H9 (cell line): Measurements from ENCODE around the gene PLEKHG2. TPM values are rescaled to one million over a fixed set of nuclear protein-coding genes. Genes with fewer than 3 reads are reported as not detected.

ENCODE experiments used
- DNase-seq: peaks from one replicate; pipeline ENCODE4 v3.0.0-alpha.2; 2017
- H2AFZ ChIP-seq: one replicate; pipeline ENCODE4 v1.6.1; 2013; ENCODE audit warnings: mild to moderate bottlenecking, low read length, control low read depth, moderate library complexity
- H2AK5ac ChIP-seq: 2 replicates; pipeline ENCODE4 v1.6.1; 2013; ENCODE audit warnings: low read length, control low read depth, mixed read lengths; ENCODE audit not compliant: insufficient read length
- H2BK120ac ChIP-seq: one replicate; pipeline ENCODE4 v1.6.1; 2013; ENCODE audit warnings: low read depth, mild to moderate bottlenecking, low read length, control low read depth, inconsistent platforms; ENCODE audit not compliant: poor library complexity, severe bottlenecking
- H2BK12ac ChIP-seq: 2 replicates; pipeline ENCODE4 v1.6.1; 2013; ENCODE audit warnings: low read length, control low read depth, mixed read lengths, low read depth; ENCODE audit not compliant: insufficient read length
- H2BK15ac ChIP-seq: 2 replicates; pipeline ENCODE4 v1.6.1; 2013; ENCODE audit warnings: low read depth, low read length, control low read depth
- H2BK20ac ChIP-seq: one replicate; pipeline ENCODE4 v1.6.1; 2013; ENCODE audit warnings: low read depth, mild to moderate bottlenecking, low read length, control low read depth, inconsistent platforms; ENCODE audit not compliant: poor library complexity, severe bottlenecking
- H2BK5ac ChIP-seq: 2 replicates; pipeline ENCODE4 v1.6.1; 2013; ENCODE audit warnings: low read length, control low read depth, mixed read lengths; ENCODE audit not compliant: insufficient read length
- H3K14ac ChIP-seq: 2 replicates; pipeline ENCODE4 v1.6.1; 2013; ENCODE audit warnings: low read length, control low read depth; ENCODE audit not compliant: insufficient read depth
- H3K18ac ChIP-seq: 2 replicates; pipeline ENCODE4 v1.6.1; 2013; ENCODE audit warnings: low read depth, mild to moderate bottlenecking, mixed read lengths, low read length, control low read depth; ENCODE audit not compliant: insufficient read length
- H3K23ac ChIP-seq: 2 replicates; pipeline ENCODE4 v1.6.1; 2013; ENCODE audit warnings: low read length, control low read depth, mixed read lengths, low read depth; ENCODE audit not compliant: insufficient read length
- H3K23me2 ChIP-seq: 2 replicates; pipeline ENCODE4 v1.6.1; 2013; ENCODE audit warnings: low read depth, mild to moderate bottlenecking, mixed read lengths, low read length, control low read depth; ENCODE audit not compliant: insufficient read length, poor library complexity, severe bottlenecking
- H3K27ac ChIP-seq: 2 replicates; pipeline ENCODE4 v1.5.1; 2013; ENCODE audit warnings: low read length, control low read depth, mixed read lengths, low read depth; ENCODE audit not compliant: insufficient read length
- H3K27me3 ChIP-seq: 2 replicates; pipeline ENCODE4 v1.6.1; 2013; ENCODE audit warnings: low read length, control low read depth, inconsistent platforms; ENCODE audit not compliant: insufficient read depth
- H3K4ac ChIP-seq: 2 replicates; pipeline ENCODE4 v1.6.1; 2013; ENCODE audit warnings: low read depth, mild to moderate bottlenecking, control low read depth, inconsistent platforms, low read length, moderate library complexity
- H3K4me1 ChIP-seq: 2 replicates; pipeline ENCODE4 v1.6.1; 2013; ENCODE audit warnings: low read length, control low read depth, inconsistent platforms; ENCODE audit not compliant: insufficient read depth
- H3K4me2 ChIP-seq: 2 replicates; pipeline ENCODE4 v1.6.1; 2013; ENCODE audit warnings: low read length, control low read depth, mixed read lengths; ENCODE audit not compliant: insufficient read length, insufficient read depth
- H3K56ac ChIP-seq: 2 replicates; pipeline ENCODE4 v1.6.1; 2013; ENCODE audit warnings: low read depth, mild to moderate bottlenecking, mixed read lengths, low read length, control low read depth; ENCODE audit not compliant: insufficient read length
- H3K79me1 ChIP-seq: 2 replicates; pipeline ENCODE4 v1.6.1; 2013; ENCODE audit warnings: low read depth, mild to moderate bottlenecking, moderate library complexity, low read length, control low read depth, inconsistent platforms; ENCODE audit not compliant: insufficient read depth, poor library complexity, severe bottlenecking
- H3K79me2 ChIP-seq: 2 replicates; pipeline ENCODE4 v1.6.1; 2013; ENCODE audit warnings: low read length, control low read depth, inconsistent platforms; ENCODE audit not compliant: insufficient read depth
- H3K9ac ChIP-seq: 2 replicates; pipeline ENCODE4 v1.6.1; 2013; ENCODE audit warnings: low read length, control low read depth, mixed read lengths; ENCODE audit not compliant: insufficient read length; ENCODE audit errors: extremely low read depth
- H3K9me3 ChIP-seq: one replicate; pipeline ENCODE4 v1.6.1; 2013; ENCODE audit warnings: low read depth, low read length, inconsistent platforms; ENCODE audit not compliant: control insufficient read depth
- H3T11ph ChIP-seq: one replicate; pipeline ENCODE4 v1.6.1; 2013; ENCODE audit warnings: mild to moderate bottlenecking, low read length, control low read depth, inconsistent platforms
- H4K20me1 ChIP-seq: one replicate; pipeline ENCODE4 v1.6.1; 2013; ENCODE audit not compliant: control insufficient read depth, insufficient read length, insufficient read depth
- H4K5ac ChIP-seq: 2 replicates; pipeline ENCODE4 v1.6.1; 2013; ENCODE audit warnings: low read depth, mild to moderate bottlenecking, mixed read lengths, low read length, control low read depth; ENCODE audit not compliant: insufficient read length
- H4K8ac ChIP-seq: replicated peaks from 2 replicates; pipeline ENCODE4 v1.6.1; 2013; ENCODE audit warnings: low read length, control low read depth, mixed read lengths, low read depth; ENCODE audit not compliant: insufficient read length
- H4K91ac ChIP-seq: 2 replicates; pipeline ENCODE4 v1.6.1; 2013; ENCODE audit warnings: low read depth, mild to moderate bottlenecking, moderate library complexity, mixed read lengths, low read length, control low read depth; ENCODE audit not compliant: insufficient read length
- H3K27ac Mint-ChIP-seq, 3 experiments: 2 replicates in 2 of 3; 3 replicates in 1 of 3; pipeline ENCODE4 v1.8.0; 2020 to 2021; ENCODE audit warnings: mixed read lengths in 3 of 3, mild to moderate bottlenecking in 1 of 3, moderate library complexity in 1 of 3
- H3K27me3 Mint-ChIP-seq: 2 replicates; pipeline ENCODE4 v1.8.0; 2021; ENCODE audit warnings: low read depth, mild to moderate bottlenecking, moderate library complexity, mixed read lengths
- H3K36me3 Mint-ChIP-seq, 3 experiments: 2 replicates in 2 of 3; 3 replicates in 1 of 3; pipeline ENCODE4 v1.8.0; 2020 to 2021; ENCODE audit warnings: low read depth in 3 of 3, mixed read lengths in 3 of 3; ENCODE audit not compliant: insufficient read depth in 1 of 3
- H3K4me1 Mint-ChIP-seq, 2 experiments: 2 replicates each; pipeline ENCODE4 v1.8.0; 2020; ENCODE audit warnings: mixed read lengths in 2 of 2
- H3K4me3 Mint-ChIP-seq, 2 experiments: 2 replicates in 1 of 2; 3 replicates in 1 of 2; pipeline ENCODE4 v1.8.0; 2020 to 2021; ENCODE audit warnings: mild to moderate bottlenecking in 2 of 2, mixed read lengths in 2 of 2, moderate library complexity in 1 of 2
- H3K9me3 Mint-ChIP-seq, 2 experiments: 2 replicates in 1 of 2; 3 replicates in 1 of 2; pipeline ENCODE4 v1.8.0; 2020; ENCODE audit warnings: mild to moderate bottlenecking in 2 of 2, mixed read lengths in 2 of 2, moderate library complexity in 1 of 2
- WGBS: extraction: QIAGEN DNeasy Blood & Tissue Kit; methylation state at CpG from one replicate; pipeline ENCODE4 v1.1.7; 2013; ENCODE audit warnings: missing lambda C conversion rate, low lambda C conversion rate, mixed read lengths; ENCODE audit not compliant: insufficient read length; ENCODE audit errors: extremely low coverage; 5-methylcytosine and 5-hydroxymethylcytosine counted together
- total RNA-seq: library from RNA; stranded (reverse); gene quantifications from 2 replicates; pipeline ENCODE4 v1.2.1, GENCODE V29; 2021
- TF ChIP-seq, protein P1 (sequence below): fragments of 200-600 bp; sonication (generic); conservative IDR thresholded peaks from 3 replicates; pipeline ENCODE4 v1.8.0; 2021; ENCODE audit warnings: antibody characterized with exemption, mild to moderate bottlenecking

The PLEKHG2 gene
- total RNA-seq, 1 experiment from 2014 or later, result 167 TPM

GRCh38 chr19:39415111-39416046, 2.9 kb downstream of the PLEKHG2 start:
- H3K27me3 Mint-ChIP-seq, result peaks cover 1% of the 10 kb centered on the region; the same call in 1 of the 2 replicates

More at GRCh38 chr19:39415111-39416046, 2.9 kb downstream of the PLEKHG2 start:
- Histone ChIP-seq H3K27ac (no peak overlapping the region), H2BK5ac (no peak overlapping the region), H2BK15ac (no peak overlapping the region), H3K79me2 (peaks cover 6% of the 10 kb centered on the region; the same call in 1 of the 2 replicates), H4K20me1 (peaks cover 2% of the 10 kb centered on the region), H2BK20ac (no peak overlapping the region), H3K4me2 (peak overlapping the region; percentile 89), H3K4me1 (peaks cover 4% of the 10 kb centered on the region; the same call in 1 of the 2 replicates), H3K56ac (no peak overlapping the region), H2AK5ac (no peak overlapping the region), H3T11ph (no peak overlapping the region), H3K14ac (no peak overlapping the region; the same call in 1 of the 2 replicates), H3K23me2 (peaks cover 7% of the 10 kb centered on the region), H3K79me1 (peaks cover 6% of the 10 kb centered on the region), H4K5ac (no peak overlapping the region), H2BK12ac (no peak overlapping the region), H3K23ac (no peak overlapping the region), H3K18ac (no peak overlapping the region), H4K91ac (no peak overlapping the region), H3K9me3 (no peaks in the 10 kb centered on the region), H2AFZ (no peak overlapping the region), H3K9ac (no peak overlapping the region), H2BK120ac (no peak overlapping the region), H3K4ac (no peak overlapping the region), H3K27me3 (no peaks in the 10 kb centered on the region), H4K8ac (no peak overlapping the region)
- Mint-ChIP-seq H3K9me3 (no peaks in the 10 kb centered on the region; a peak in 1 of 5 replicates), H3K27ac (peak overlapping the region in 2 of 3 experiments; percentile 61 to 88; a peak in 3 of 7 replicates), H3K4me3 (peak overlapping the region; percentile 74 to 96), H3K4me1 (peaks cover 26 to 34% of the 10 kb centered on the region in 2 experiments), H3K36me3 (peaks cover 17 to 59% (median 39%) of the 10 kb centered on the region in 3 experiments)
- no CpG with 5 or more reads among the region's 35 CpGs for WGBS
- TF ChIP-seq, protein P1, sequence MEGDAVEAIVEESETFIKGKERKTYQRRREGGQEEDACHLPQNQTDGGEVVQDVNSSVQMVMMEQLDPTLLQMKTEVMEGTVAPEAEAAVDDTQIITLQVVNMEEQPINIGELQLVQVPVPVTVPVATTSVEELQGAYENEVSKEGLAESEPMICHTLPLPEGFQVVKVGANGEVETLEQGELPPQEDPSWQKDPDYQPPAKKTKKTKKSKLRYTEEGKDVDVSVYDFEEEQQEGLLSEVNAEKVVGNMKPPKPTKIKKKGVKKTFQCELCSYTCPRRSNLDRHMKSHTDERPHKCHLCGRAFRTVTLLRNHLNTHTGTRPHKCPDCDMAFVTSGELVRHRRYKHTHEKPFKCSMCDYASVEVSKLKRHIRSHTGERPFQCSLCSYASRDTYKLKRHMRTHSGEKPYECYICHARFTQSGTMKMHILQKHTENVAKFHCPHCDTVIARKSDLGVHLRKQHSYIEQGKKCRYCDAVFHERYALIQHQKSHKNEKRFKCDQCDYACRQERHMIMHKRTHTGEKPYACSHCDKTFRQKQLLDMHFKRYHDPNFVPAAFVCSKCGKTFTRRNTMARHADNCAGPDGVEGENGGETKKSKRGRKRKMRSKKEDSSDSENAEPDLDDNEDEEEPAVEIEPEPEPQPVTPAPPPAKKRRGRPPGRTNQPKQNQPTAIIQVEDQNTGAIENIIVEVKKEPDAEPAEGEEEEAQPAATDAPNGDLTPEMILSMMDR, result peak; percentile 44
- peak; percentile 74 for DNase-seq
